HG02759 (cell line): ENCODE data around the gene NOTUM.

Source experiments
- ATAC-seq: cut with Tn5 transposase; IDR thresholded peaks from one replicate; pipeline ENCODE4 v1.9.1; 2021; ENCODE audit warnings: mild to moderate bottlenecking, moderate library complexity; ENCODE audit not compliant: unreplicated experiment

NOTUM gene

DNA sequence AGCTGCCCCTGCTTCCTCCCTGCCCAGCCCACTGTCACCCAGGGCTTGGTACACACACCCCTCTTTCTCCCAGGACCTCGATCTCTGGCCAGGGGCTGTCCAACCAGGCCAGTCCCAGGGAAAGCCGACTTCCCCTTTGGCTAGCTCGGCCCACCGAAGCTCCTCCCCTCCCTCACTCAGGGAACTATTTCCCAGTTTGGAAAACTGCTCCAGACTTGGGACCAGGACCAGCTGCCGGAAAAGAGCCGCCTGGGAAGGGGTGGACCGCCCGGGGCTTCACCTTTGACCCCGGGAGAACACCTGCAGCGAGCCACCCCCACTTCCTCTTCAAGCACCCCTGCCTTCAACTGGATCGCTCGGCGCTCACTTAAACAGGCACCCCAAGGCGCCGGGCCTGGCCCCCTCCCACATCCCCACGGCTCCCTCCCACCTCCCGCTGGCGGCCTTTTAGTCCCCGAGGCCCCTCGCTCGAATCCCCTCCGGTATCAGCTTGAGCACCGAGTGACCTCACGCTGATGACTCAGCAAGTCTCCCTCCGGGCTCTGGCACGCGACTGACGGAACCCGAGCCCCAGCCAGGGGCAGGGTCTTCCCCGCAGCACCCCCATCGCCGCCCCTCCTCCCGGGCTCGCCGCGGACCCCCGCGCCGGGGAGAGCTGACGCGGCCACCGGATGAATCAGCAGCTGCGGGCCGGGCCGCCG is 34.4 kb downstream of the NOTUM start:
- ATAC-seq: peak; percentile 21

DNA sequence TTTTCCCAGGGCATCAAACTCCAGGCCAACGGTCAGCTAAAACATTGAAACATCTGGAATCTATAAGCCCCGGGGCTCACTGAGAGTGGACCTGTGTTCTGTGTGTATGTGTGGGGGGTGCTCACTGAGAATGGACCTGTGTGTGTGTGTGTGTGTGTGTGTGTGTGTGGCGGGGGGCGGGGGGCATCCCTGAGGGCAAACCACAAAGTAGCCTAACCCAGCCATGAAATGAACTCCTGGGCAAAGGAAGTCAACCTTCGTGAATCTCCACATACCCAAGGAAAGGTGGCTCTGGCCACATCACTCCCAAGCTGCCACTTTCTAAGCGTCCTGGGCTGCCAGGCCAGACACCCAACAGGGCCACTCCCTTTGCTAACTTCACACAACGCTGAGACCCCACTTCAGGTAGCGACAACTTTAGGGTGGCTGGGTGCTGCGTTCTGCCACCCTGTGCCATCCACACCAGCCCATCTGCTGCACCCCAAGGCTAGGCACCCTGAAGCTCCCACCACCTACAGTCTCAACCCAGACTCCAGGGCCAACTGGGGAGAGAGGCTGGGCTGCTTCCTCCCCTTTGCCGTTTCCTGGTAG is 35.0 kb downstream of the NOTUM start:
- ATAC-seq: no peak

DNA sequence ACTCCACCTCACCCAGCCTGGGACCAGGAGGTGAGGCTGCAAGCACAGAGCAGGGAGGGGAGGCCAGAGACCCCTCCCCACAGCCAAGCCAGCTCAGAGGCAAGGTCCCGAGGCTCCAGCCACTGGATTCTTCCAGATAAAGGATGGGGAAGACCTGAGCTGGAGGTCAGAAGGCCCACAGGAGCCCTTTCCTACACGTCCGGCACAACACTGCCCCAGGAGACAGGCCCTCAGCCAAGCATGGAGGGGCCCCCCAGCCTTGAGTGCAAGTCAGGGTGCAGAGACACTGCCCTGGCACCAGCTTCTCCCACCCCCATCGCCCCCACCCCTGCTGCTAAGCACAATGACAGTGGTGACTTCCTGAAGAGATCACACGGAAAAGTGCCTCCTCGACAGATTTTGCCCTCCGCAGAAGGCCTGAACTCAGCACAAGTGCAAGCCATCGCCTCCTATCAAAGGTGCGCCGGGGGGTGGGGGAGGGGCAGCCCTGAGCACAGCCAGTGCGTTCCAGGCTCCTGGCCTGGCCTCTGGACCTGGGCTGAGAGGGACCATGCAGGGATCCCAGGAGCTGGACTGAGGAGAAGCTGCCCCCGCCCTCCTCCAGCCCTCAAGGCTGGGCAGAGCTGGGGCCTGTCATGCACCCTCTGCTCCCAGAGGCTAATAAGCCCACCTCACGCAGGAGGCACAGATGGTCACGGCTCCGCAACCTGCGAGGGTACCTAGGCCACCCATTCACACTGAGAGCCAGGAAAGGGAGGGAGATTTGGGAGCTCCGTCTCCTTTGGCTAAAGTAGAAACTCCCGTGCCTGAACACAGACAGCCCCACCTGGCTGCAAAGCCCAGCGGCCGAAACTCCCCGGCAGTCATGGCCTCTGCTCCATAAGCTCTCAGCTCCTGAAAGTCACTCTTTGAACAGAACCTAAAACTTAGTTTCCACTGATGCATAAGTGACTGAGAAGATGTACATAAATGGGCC is 36.1 kb downstream of the NOTUM start:
- ATAC-seq: no peak

DNA sequence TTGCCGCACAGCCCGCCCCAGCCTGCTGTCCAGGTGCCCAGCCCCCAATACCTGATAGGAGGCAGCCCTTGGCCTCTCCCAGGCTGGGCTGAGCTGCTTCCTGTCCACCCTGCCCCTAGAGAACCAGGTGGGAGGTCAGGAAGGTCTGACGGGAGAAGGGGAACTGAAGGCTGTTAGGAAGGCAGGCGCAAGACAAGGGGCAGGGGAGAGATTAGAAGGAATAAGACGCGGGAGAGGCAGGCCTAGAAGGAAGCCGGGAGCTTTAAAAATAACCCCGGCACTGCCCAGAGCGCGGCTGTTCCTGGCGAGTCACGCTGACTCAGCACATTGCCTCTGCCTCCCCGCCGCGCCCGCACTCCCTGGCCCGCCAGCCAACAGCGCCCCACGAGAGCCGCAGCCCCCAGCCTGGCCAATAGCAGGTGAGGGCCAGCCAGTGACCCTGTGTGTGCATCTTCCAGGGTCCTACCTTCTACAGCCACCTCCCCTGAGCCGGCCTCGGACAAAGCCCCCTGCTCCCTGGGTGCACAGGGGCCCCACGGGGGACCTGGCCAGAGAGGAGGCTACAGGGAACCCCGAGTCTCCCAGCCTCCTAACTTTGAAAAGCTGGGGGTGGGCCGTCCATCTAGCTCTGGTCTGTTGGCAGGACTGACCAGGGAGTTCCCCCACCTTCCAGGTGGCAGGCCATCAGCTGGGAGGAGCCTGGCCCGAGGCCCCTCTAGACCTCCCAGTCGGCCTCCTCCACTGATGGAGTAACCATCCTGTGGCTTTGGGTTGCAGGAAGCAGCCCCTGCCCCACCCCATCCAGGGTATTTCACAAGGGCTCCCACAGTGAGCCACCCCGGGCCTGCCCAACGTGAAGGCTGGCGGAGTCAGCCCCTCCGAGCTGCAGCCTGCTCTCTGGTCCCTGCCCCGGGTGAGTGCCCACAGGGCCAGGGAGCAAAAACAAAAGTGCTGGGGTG is 37.4 kb downstream of the NOTUM start:
- ATAC-seq: no peak

DNA sequence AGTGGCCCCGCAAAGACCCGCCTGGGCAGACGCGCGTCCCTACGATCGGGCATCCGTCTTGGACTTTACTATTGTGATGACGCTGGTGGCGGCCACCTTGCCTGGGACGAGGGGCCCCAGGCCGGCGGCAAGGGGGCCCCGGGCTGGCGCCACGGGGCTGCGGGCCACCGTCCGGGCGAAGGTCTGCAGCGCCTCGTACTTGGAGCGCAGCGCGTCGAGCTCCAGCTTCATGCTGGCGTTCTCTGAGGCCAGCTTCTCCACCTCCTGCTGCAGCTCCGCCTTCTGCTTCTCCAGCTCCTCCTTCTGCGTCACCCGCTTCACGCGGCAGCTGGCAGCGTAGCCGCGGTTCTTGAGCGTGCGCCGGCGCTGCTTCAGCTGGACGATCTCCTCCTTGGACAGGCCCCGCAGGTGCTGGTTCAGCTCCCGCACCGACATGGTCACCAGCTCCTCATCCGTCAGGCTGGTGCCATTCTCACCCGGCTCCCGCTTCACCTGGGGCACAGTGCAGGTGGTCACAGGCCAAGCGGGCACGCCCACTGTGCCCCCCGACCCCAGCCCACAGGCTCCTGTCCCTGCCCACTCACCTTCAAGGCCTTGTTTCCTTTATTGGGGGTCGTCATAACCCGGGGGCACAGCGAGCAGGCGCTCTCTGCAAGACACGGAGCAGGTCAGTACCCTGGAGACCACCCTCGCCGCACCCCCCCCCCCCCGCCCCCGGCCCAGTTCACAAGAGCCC is 38.3 kb downstream of the NOTUM start:
- ATAC-seq: no peak

DNA sequence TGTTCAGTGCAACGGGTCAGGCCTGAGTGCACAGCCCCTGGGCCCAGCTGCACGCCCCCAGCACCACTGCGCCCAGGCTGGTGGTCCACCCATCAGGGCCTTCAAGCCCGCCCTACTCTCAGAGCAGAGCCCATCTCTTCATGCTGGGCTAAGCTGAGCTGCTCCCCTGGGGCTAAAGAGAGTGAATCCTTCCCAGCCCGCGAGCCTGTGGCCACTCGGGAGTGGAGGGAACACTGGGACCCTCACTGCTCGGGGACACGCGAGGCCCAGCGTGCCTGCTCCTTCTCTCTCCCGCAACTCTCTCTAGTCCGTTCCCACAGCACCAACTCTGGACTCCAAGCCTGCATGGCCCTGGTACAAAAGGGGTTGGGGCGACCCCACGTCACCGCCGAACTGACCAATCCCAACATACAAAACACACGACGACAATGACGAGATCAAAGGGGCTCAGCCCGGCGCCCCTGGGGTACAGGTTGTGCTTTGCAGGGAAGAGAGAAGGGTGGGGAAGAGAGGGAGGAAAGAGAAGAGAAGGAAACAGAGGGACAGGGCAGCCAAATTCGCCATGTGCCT is 38.9 kb downstream of the NOTUM start:
- no peak for ATAC-seq

DNA sequence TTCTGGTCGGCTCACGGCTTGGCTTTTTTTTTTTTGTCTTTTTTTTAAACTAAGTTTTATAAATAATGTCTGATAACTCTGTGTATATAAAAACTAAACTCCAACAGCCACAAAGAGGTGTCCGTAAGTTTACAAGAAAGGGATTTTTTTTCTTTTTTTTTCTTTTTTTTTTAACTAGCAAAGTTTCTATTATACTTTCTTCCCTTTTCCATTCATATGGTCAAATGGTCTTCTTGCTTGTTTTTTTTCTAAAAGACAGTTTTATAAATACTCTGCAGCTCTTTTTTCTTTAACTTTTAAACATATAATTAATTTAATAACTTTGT is 39.5 kb downstream of the NOTUM start:
- no peak for ATAC-seq

GRCh38 chr17:81920612-81921536 is 40.1 kb downstream of the NOTUM start:
- ATAC-seq: no peak

- ATAC-seq: no peak
These were observed 42.0 kb downstream of the NOTUM start for GRCh38 chr17:81918832-81919545.

GRCh38 chr17:81918333-81918669 is 42.7 kb downstream of the NOTUM start:
- peak; percentile 13 for ATAC-seq

- ATAC-seq: peak; percentile 83
These were observed 43.2 kb downstream of the NOTUM start, which contains the start of gene SIRT7 for GRCh38 chr17:81917565-81918332. SIRT7 (minus strand) TSS chr17:81918176; CDS start chr17:81918131, 45 bp downstream.

- ATAC-seq: no peak
These were observed 44.6 kb downstream of the NOTUM start for GRCh38 chr17:81916234-81917001.

- no peak for ATAC-seq
These were observed 45.7 kb downstream of the NOTUM start for GRCh38 chr17:81915331-81915730.

- no peak for ATAC-seq
These were observed 46.7 kb downstream of the NOTUM start for GRCh38 chr17:81914103-81914850.

- ATAC-seq: no peak
These were observed 47.4 kb downstream of the NOTUM start for GRCh38 chr17:81913394-81914102.
